Activated naive CD8-positive, alpha-beta T cell (primary cell): ENCODE results near the gene FAM174C.

ENCODE experiments used
- H3K27ac Mint-ChIP-seq: one replicate; pipeline ENCODE4 v1.8.0; 2021; ENCODE audit warnings: mixed read lengths
- H3K27me3 Mint-ChIP-seq: one replicate; pipeline ENCODE4 v1.8.0; 2021; ENCODE audit warnings: mixed read lengths
- H3K36me3 Mint-ChIP-seq: one replicate; pipeline ENCODE4 v1.8.0; 2021; ENCODE audit warnings: mixed read lengths
- H3K4me1 Mint-ChIP-seq: one replicate; pipeline ENCODE4 v1.8.0; 2021; ENCODE audit warnings: low read depth, mixed read lengths
- H3K4me3 Mint-ChIP-seq: one replicate; pipeline ENCODE4 v1.8.0; 2021; ENCODE audit warnings: mild to moderate bottlenecking, mixed read lengths
- H3K9me3 Mint-ChIP-seq: one replicate; pipeline ENCODE4 v1.8.0; 2021; ENCODE audit warnings: low read depth, mixed read lengths

The FAM174C gene

DNA sequence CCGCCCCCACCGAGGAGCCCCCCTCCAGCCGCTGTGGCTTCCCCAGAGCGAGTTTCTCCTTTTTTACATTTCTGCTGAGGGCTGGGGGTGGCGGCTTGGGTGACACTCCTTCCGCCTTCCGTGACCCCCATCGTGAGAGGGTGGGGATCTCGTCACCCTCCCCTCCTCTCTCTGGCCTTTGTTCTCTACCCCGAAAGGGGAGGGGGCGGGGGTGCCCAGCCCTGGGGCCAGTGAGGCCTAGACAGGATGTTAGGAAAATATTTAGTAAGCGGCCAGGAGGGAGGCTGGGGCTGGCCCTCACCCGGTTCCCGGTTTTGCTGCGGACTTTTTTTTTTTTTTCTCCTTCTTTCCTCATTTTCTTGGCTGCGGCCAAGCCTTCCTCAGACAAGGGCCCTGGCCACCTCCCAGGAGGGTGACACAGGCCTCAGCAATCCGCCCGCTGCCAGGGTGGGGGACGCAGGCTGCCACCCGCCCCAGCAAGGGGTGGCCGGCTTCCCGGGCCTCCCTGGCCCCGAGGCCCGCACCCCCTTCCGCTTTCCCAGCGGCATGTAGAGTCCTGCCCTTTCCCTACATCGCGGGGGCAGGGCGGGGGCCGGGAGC lies 23.0 kb upstream of the FAM174C start:
- H3K9me3 Mint-ChIP-seq = no peaks in the 10 kb centered on the region
- no peaks in the 10 kb centered on the region for H3K36me3 Mint-ChIP-seq
- H3K27ac Mint-ChIP-seq = no peak overlapping the region
- peaks cover 18% of the 10 kb centered on the region for H3K4me1 Mint-ChIP-seq
- H3K27me3 Mint-ChIP-seq = no peaks in the 10 kb centered on the region
- peak overlapping the region; percentile 89 for H3K4me3 Mint-ChIP-seq

DNA sequence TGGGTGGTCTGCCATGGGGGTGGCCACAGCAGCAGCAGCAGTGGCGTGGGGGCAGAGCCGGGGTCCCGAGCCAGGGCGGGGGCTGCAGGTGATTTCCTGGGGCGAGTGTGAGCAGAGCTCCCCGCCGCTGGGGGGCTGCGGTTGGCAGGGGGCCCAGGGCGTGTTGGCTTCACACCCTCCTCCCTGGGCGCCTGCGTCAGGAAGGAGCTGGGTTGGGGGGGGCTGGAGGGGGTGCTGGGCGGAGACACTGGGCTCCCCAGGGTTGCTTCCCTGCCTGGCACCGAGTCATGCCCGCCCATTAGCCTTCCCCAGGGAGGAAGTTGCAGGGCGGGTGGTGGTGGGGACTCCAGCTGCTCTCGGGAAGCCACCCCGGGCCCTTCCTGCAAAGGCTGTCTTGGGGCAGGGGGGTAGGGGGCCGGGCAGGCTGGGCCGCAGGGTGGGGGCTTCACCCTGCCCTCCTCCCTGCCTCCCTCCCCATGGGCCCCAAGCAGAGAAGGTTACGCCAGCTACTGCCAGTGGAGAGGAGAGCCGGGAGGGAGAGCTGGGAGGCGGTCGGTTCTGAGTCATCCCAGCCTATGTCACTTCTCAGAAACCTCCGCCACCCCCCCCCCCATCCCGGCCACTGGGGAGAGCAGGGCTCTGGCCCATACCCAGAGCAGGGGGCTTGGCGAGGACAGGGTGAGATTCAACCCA lies 22.4 kb upstream of the FAM174C start:
- no peaks in the 10 kb centered on the region for H3K9me3 Mint-ChIP-seq
- no peaks in the 10 kb centered on the region for H3K27me3 Mint-ChIP-seq
- H3K36me3 Mint-ChIP-seq = no peaks in the 10 kb centered on the region
- peak overlapping the region; percentile 79 for H3K27ac Mint-ChIP-seq
- peaks cover 25% of the 10 kb centered on the region for H3K4me1 Mint-ChIP-seq
- H3K4me3 Mint-ChIP-seq = peak overlapping the region; percentile 58

DNA sequence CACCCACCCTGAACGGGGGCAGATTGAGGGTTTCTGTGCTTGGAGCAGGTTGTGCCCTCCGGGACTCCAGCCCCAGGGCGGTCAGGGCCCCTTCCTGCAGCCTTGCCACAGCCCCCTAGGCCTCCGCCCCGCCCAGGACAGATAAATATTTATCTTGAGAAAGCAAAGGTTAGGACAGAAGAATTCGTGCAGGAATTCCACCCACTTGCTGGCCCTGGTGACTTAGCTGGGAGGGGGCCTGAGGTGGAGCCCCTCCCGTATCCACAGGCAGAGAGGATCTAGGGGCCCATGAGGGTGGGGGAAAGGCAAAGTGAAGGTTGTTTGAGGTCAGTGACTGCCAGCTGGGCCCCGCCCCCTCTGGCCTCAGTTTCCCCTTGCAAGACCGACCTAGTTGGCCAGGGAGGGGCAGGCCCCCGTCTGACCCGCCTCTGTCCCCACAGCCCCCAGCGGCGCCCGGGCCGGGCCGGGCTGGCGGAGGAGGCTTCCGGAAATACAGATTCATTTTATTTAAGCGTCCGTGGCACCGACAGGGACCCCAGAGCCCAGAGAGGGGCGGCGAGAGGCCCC lies 21.7 kb upstream of the FAM174C start:
- Mint-ChIP-seq H3K27me3 (no peaks in the 10 kb centered on the region), H3K27ac (peak overlapping the region; percentile 79), H3K9me3 (no peaks in the 10 kb centered on the region), H3K36me3 (no peaks in the 10 kb centered on the region), H3K4me1 (peaks cover 29% of the 10 kb centered on the region), H3K4me3 (peak overlapping the region; percentile 58)

DNA sequence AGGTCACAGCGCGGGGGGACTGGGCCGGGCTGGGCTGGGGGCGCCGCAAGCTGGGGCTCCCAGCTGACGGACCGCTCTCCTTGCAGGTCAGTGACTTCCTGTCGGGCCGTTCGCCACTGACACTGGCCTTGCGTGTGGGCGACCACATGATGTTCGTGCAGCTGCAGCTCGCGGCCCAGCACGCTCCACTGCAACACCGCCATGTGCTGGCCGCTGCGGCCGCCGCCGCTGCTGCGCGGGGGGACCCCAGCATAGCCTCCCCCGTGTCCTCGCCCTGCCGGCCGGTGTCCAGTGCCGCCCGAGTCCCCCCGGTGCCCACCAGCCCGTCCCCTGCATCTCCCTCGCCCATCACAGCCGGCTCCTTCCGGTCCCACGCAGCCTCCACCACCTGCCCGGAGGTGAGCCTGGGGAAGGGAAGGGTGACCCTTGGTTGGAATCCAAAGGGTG lies 21.2 kb upstream of the FAM174C start:
- no peaks in the 10 kb centered on the region for H3K36me3 Mint-ChIP-seq
- H3K27me3 Mint-ChIP-seq = no peaks in the 10 kb centered on the region
- no peaks in the 10 kb centered on the region for H3K9me3 Mint-ChIP-seq
- peaks cover 33% of the 10 kb centered on the region for H3K4me1 Mint-ChIP-seq
- H3K27ac Mint-ChIP-seq = no peak overlapping the region
- no peak overlapping the region for H3K4me3 Mint-ChIP-seq

DNA sequence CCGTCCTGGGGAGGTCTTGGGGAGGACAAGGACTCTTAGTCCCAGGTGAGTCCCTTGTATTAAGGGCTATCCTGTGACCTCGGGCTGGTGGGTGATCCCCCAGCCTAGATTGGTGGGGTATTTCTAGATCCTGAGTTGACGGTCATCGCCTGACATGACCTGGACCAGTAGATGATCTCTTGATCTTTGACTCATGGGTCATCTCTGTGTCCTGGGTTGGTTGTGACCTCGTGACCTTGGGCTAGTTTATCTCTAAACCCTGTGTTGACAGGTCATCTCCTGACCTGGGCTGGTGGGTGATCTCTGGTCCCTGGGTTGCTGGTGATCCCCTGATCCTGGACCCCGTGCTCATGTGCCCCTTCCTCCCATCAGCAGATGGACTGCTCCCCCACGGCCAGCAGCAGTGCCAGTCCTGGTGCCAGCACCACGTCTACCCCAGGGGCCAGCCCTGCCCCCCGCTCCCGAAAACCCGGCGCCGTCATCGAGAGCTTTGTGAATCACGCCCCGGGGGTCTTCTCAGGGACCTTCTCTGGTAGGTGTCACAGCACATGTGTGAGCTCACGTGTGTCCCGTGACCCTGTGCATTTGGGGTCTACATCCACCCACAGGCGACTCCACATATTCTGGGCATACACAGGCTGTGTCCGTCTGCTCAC lies 20.7 kb upstream of the FAM174C start:
- H3K27me3 Mint-ChIP-seq = no peaks in the 10 kb centered on the region
- H3K4me1 Mint-ChIP-seq = peaks cover 38% of the 10 kb centered on the region
- H3K27ac Mint-ChIP-seq = peak overlapping the region; percentile 46
- H3K36me3 Mint-ChIP-seq = no peaks in the 10 kb centered on the region
- H3K9me3 Mint-ChIP-seq = no peaks in the 10 kb centered on the region
- H3K4me3 Mint-ChIP-seq = no peak overlapping the region

DNA sequence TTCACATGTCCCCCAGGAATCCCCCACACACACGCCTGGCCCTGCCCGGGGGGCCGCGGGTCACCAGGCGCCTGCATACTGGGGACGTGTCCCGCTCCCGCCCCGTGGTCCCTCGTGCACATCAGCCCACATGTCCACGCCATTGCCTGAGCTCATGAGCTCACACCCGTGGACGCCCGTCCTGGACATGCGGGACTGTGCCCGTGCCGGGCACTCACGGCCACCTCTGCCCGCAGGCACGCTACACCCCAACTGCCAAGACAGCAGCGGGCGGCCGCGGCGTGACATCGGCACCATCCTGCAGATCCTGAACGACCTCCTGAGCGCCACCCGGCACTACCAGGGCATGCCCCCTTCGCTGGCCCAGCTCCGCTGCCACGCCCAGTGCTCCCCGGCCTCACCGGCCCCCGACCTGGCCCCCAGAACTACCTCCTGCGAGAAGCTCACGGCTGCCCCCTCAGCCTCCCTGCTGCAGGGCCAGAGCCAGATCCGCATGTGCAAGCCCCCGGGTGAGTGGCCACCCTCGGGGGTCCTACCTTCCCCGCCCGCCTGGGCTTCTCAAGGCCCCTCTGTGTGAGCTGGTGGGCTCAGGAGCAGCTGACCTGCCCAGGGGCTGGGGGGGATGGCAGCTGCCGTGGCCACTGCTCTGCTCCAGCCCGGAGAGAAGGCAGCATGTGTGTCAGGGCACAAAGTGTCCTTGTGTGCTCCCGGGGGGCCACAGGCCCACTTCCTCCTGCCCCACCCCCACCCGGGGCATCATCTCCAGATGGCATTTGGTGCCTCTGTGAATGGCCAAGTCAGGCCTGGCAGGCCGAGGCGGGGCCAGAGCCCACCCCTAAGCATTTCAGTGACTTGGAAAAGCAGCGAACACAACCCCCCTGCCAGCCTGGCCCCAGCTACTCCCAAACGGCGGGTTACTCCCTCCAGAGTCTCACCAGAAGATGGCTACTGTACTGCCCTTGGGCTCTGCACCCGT lies 19.9 kb upstream of the FAM174C start:
- no peaks in the 10 kb centered on the region for H3K9me3 Mint-ChIP-seq
- no peaks in the 10 kb centered on the region for H3K27me3 Mint-ChIP-seq
- no peak overlapping the region for H3K27ac Mint-ChIP-seq
- H3K4me1 Mint-ChIP-seq = peaks cover 42% of the 10 kb centered on the region
- H3K36me3 Mint-ChIP-seq = no peaks in the 10 kb centered on the region
- H3K4me3 Mint-ChIP-seq = no peak overlapping the region

DNA sequence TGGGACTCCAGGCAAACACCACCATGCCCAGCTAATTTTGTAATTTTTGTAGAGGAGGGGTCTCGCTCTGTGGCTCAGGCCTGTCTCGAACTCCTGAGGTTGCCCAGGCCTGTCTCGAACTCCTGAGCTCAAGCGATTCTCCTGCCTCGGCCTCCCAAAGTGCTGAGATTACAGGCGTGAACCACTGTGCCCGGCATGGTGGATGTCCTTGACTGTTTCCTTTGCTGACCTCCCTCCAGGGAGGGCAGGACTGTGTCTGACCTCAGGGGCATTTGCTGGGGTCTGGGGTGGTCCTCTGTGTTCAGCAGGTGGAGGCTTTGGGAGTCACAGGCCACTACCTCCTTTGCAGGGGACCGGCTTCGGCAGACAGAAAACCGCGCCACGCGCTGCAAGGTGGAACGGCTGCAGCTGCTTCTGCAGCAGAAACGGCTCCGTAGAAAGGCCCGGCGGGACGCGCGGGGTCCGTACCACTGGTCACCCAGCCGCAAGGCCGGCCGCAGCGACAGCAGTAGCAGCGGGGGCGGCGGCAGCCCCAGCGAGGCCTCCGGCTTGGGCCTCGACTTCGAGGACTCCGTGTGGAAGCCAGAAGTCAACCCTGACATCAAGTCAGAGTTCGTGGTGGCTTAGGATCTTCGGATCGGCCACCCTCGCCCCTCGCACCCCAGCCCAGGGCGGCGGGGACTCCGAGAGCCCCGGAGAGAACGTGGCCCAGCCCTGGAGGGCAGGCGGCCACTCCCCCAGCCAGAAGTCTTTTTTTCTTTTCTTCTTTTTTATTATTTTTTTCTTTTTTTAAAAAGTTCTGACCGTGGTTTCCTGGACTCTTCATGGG lies 18.5 kb upstream of the FAM174C start:
- no peaks in the 10 kb centered on the region for H3K27me3 Mint-ChIP-seq
- H3K4me1 Mint-ChIP-seq = peaks cover 44% of the 10 kb centered on the region
- H3K27ac Mint-ChIP-seq = peak overlapping the region; percentile 41

DNA sequence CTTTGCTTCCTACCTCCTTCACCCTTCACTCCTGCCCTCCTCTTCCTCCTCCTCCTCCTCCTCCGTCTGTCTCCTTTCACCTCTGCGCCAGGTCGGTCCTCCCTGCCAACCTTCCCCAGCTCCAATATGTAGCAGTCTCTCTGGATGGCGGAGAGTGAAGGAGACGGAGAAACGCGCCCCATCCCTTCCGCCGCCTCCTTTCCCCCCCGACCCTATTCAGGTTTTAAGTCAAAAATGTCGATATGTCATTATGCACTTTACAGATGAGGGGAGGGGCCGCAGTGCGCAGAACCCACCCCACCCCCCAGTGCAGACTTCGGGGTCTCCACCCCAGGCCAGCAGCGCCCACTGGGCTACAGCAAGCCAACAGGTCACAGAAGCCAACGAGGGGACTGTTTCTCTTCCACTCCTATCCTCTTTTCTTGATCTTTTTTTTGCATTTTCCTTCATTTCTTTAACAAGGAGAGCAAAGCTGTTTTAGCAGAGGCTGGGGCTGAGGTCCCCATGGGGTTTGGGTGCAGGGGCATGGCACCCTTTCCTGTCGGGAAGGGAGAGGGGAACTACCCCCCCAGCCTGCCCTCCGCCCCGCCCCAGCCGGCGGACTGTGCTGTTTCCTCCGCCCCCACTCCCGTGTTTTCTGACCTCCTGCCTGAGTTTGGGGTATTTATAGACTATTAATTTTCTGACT lies 17.7 kb upstream of the FAM174C start:
- no peaks in the 10 kb centered on the region for H3K9me3 Mint-ChIP-seq
- no peaks in the 10 kb centered on the region for H3K27me3 Mint-ChIP-seq
- H3K27ac Mint-ChIP-seq = no peak overlapping the region
- H3K36me3 Mint-ChIP-seq = no peaks in the 10 kb centered on the region
- peaks cover 48% of the 10 kb centered on the region for H3K4me1 Mint-ChIP-seq
- H3K4me3 Mint-ChIP-seq = peak overlapping the region; percentile 61

More for the DNA sequence above, 18.5 kb upstream of the FAM174C start:
- Mint-ChIP-seq H3K9me3 (no peaks in the 10 kb centered on the region), H3K36me3 (no peaks in the 10 kb centered on the region), H3K4me3 (no peak overlapping the region)

DNA sequence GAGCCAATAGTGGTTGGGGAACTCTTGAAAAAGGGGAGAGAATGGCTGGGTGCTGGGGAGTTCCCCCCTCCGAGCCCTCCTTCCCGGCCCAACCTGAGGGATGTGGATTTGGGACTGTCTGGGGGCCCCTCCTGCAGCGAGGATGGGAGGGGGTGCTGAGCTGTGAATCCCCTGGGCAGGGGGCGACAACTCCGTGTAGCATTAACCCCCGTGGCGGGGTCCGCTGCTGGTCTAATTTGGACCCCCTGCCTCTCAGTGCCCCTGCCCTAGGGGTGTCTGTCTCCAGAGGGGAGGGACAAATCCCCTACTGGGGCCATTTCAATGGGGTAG lies 17.2 kb upstream of the FAM174C start:
- Mint-ChIP-seq H3K4me3 (peak overlapping the region; percentile 61), H3K27me3 (no peaks in the 10 kb centered on the region), H3K36me3 (no peaks in the 10 kb centered on the region), H3K4me1 (peaks cover 50% of the 10 kb centered on the region), H3K27ac (peak overlapping the region; percentile 50), H3K9me3 (no peaks in the 10 kb centered on the region)

DNA sequence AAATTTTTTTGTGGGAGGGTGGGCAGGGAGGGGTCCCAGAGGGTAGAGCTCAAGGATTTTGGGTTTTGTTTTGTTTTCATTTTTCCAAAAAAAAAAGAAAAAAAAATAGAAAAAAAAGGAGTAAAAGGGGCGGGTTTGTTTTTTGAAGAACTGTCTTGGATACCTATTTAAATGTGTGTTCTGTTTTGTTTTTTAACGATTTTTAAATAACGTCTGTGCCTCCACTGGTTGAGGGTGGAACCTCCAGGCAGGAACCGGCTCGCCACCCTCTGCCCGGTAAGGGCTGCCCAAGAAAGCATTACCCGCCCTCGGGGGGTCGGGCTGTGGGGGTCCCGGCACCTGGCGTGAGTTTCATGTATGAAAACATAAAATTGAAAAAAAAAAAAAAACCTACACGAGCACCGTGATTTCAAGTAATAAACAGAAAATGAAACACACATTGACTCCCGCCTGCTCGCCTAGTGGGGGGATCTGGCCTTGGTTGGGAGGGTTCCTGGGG lies 16.6 kb upstream of the FAM174C start:
- no peaks in the 10 kb centered on the region for H3K36me3 Mint-ChIP-seq
- H3K4me1 Mint-ChIP-seq = peaks cover 49% of the 10 kb centered on the region
- H3K27me3 Mint-ChIP-seq = no peaks in the 10 kb centered on the region
- H3K4me3 Mint-ChIP-seq = peak overlapping the region; percentile 86
- H3K9me3 Mint-ChIP-seq = no peaks in the 10 kb centered on the region
- H3K27ac Mint-ChIP-seq = peak overlapping the region; percentile 93

DNA sequence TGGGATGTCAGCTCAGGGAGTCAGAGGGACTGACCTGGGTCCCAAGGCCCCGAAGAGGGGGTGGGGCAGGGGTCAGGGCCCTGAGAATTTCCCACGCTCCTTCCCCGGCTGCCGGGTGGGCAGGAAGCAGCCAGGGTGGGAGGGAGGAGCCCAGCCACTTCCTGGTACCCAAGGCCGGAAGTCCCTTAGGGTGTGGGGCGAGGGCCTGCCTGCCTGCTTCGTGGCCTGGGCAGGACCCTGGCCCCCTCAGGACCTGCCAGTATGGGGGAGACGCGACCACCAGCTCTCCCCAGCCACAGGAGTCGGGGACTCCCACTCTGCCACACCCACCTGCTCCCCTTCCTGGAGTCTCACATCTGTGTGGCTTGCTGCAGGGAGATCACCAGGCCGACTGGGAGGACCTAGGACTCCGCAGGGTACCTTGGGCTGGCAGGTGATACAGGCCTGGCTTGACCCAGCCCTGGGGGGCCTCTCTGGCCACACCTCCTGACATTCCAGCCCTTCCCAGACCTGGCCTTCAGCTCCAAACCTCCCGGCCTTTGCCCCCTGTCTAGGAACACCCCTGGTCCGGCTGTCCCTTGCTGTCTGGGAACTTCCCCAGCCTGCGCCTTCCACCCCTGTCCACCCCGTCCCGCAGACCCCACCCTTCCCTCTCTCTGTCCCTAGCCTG lies 16.0 kb upstream of the FAM174C start:
- Mint-ChIP-seq H3K27ac (peak overlapping the region; percentile 93), H3K36me3 (no peaks in the 10 kb centered on the region), H3K4me3 (peak overlapping the region; percentile 86), H3K4me1 (peaks cover 49% of the 10 kb centered on the region), H3K9me3 (no peaks in the 10 kb centered on the region), H3K27me3 (no peaks in the 10 kb centered on the region)

DNA sequence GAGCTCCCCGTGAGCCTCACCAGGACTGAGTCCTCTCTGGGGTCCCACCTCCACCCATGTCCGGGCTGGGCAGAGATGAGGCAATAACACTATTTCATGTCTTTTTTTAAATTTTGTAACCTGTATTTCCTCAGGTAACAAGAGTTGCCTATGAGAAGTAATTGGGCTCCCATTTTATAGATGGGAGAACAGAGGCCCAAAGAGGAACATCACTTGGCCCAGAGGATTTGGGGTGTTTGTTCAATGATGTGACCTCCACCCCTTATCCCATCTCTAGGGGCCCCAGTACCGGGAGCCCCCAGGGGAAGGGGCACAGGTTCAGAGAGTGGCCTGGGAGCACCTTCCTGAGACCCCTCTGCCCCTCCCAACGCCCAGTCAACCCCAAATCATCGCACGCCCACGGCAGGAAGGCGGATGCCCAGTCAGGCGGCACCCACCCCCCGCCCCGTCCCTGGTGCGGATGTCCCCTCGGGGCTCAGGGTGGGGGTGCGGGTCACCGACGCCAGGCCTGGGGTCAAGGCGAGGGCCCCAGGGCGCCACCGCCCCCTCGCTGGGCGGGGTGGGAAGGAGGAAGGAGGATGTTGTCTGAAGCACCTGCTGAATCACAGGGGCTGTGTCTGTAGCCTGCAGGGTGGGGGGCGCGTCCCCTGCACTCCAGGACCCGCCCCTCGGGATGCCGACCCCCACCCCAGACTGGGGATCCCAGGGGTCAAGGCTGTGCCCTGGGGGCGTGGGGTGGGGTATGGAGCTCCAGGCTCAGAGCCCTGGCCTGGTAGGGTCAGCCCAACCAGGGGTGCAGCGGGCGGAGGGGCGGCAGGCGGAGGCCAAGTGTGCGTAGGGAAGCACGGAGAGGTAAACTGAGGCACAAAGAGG lies 15.2 kb upstream of the FAM174C start:
- Mint-ChIP-seq H3K4me1 (peaks cover 44% of the 10 kb centered on the region), H3K27ac (peak overlapping the region; percentile 93), H3K27me3 (no peaks in the 10 kb centered on the region), H3K36me3 (no peaks in the 10 kb centered on the region), H3K4me3 (peak overlapping the region; percentile 86), H3K9me3 (no peaks in the 10 kb centered on the region)
